ENCODE results near the gene KLHL26.

DNA sequence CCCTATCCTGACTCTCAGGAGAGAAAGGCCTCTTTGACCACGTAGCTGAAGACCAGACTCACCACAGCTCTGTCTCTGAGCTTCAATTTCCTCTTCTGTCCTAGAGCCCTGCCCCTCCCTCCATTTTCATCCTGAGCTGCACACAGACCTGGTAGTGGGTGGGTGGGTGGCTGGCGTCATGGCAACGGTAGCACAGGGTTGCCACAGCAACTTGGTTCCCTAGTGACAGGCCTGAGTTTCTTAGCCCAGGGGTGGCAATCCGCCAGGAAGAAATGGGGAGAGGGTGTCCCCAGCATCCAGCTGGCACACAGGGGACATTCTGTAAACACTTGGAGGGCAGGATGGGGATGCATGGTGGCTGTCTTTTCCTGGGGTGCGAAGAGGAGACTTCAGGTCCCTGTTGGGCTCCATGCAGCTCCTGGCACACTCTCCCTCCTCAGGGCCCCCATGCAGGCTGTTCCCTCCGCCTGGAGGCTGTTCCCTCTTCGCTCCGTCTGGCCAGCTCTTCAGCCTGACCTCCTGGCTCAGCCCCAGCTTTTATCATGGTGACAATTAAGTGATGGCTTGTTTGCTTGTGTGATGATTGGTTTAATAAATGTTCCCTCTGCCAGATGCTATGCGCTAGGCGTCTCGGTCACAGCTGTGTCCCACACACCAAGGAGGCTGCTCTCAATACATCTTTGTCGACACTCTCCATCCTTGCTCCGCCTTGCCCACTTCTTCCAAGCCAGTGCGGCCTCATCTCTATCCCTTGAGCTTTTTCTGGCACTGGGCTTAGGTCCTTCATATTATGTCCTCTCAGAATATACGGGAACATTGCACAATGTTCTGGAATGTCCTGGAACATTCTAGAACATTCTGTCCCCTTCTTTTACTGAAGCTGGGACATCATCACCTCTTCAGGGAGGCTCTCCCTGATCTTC is 7.4 kb upstream of the KLHL26 start:
- TF ChIP-seq POLR2AphosphoS5 (IDR thresholded peaks at IDR 0.05; ENCODE audit: insufficient read depth in 1 of 2, low read depth in 1 of 2) (peak in 1 of 2 donors; percentile 92), POLR2A (IDR thresholded peaks at IDR 0.05) (no peak)

Data from vagina (tissue), 2 donors.